Islet precursor cell (in vitro differentiated cells): Measurements from ENCODE around the gene GRID2.

Experiments
- DNase-seq: peaks from one replicate; pipeline ENCODE4 v3.0.0-alpha.2; 2018

Gene GRID2

GRCh38 chr4:92535599-92535998 lies 231.8 kb downstream of the GRID2 start:
- no peak for DNase-seq

- DNase-seq = no peak
Measured at GRCh38 chr4:92551616-92552015, 247.8 kb downstream of the GRID2 start.

GRCh38 chr4:92566269-92566668 lies 262.5 kb downstream of the GRID2 start:
- no peak for DNase-seq

DNA sequence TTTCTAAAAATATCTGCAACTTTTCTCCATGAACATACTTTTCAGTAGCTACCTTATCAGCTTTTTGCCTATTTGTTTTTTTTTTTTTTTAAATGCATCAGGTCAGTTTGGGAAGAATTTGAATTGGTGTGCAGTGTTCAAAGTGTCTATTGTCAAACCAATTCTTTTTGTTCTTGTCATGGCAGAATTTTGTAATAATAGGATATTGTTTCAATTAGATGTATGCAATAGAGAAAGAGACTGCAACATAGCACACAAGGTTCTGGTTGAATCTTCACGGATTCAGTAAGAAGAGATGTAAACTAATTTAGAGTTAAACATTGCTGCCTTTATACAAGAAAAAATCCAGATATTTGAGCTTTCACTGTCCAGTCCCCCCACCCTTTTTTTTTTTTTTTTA lies 277.1 kb downstream of the GRID2 start:
- DNase-seq = no peak

DNA sequence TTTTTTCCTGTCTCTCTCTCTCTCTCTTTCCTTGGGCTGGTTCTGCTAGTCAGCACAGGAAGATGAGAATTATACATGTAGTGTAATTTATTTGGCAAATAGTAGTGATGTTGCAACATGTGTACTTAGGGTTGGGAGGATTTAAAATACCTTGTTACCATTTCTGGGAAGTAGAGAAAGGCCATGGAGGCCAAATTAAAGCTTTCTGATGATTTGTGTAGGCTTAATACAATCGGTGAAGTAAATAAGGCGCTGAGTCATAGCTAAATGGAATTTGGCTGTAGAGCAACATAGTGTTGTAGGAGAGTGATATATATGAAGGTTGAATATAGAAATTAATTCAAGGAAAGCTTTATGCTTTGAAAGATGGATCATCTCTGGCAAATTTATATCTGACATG lies 295.3 kb downstream of the GRID2 start:
- no peak for DNase-seq

DNA sequence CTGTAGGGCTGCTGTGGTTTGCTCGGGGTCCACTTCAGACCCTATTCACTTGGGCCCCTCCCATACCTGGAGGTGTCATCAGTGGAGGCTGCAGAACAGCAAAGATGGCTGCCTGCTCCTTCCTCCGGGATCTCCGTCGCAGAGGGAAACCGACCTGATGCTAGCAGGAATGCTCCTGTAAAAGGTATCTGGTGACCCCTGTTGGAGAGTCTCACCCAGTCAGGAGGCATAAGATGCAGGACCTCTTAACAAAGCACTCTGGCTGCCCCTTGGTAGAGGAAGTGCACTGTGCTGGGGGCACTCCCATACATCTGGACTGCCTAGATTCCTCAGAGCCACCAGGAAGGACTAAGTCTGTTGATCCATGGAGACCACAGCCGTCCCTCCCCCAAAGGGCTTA lies 296.9 kb downstream of the GRID2 start:
- peak; percentile 52 for DNase-seq

DNA sequence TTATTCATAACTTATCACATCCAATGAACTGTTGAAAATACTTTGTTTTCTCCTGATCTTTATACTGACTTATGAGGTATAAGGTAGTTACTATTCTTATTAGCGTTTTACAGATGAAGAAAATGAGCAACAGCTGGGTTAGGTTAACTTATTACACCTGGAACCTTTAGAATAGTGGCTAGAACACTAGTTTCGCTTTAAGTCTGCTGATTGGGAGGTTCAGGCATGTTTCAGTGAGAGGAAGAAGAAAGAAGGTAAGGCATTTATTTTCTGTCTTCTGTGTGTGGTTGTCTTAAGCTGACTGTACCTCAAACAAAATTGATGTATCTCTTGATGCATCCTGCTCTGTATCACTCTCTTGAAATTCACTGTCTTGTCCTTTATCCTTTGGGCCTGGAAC lies 302.5 kb downstream of the GRID2 start:
- no peak for DNase-seq

DNA sequence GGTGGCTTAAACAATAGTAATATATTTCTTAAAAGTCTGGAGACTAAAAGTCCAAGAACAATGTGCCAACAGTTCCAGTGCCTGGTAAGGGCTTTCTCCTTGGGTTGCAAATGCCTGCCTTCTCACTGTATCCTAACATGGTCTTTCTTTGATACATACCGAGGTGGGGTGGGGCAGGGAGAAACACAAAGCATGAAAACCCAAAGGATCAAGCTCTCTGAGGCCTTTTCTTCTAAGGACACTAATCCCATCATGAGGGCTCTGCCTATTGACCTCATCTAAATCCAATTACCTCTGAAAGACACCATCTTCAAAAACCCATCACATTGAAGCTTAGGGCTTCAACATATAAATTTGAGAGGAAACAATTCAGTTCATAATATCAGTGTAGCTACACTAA lies 311.3 kb downstream of the GRID2 start:
- no peak for DNase-seq

- no peak for DNase-seq
Measured at GRCh38 chr4:92618968-92619367, 315.2 kb downstream of the GRID2 start.

DNA sequence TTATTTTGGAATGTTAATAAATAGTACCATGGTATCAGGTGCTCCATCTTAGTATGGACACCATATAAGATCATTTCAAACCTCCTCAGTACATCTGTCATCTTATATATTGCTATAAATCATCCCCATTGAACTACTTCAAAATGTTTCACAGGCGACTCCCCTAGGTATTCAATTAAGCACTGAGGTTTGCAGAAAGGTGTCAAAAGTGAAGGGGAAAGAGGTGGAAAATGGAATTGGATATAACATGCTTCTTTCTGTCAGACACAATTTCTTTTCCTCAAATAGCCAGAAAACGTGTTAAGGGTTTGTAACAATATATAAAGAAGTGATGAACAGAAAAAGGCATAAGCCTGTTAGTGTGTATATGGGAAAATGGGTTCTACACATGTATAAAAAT lies 325.5 kb downstream of the GRID2 start:
- no peak for DNase-seq

DNA sequence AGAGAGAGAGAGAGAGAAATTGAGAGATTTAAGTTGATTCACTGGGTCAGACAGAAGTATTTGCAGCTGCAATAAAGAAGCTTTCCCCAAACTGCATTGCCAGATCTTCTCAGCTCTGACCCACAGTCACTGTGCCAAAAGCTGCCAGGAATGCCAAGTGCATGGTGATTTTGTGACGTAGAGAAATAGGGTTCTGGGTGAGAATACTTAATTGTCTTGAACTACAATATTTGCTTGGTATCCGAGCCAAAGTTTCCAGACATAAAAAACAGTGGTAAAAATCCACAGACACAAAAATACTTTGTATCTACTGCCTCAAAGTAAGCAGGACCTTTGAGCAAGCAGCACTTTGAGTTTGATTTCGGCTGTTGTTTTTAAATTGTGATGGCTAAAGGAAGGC lies 331.1 kb downstream of the GRID2 start:
- DNase-seq = no peak

GRCh38 chr4:92636038-92636806 lies 332.5 kb downstream of the GRID2 start:
- DNase-seq = no peak

DNA sequence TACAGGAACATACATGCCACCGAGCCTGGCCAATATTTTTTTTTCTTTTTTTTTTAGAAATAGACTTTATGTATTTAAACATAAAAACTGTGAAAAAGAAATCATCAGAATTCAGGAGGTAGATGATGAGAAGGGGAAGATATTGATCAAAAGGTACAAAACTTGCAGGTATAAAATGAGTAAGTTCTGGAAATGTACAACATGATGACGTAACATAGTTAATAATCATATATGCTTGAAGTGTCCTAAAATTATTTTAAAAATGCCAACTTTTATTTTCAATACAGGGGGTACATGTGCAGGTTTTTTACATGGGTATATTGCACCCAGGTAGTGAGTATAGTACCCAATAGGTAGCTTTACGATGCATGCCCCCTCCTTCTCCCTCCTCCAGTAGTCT lies 337.6 kb downstream of the GRID2 start:
- no peak for DNase-seq

DNA sequence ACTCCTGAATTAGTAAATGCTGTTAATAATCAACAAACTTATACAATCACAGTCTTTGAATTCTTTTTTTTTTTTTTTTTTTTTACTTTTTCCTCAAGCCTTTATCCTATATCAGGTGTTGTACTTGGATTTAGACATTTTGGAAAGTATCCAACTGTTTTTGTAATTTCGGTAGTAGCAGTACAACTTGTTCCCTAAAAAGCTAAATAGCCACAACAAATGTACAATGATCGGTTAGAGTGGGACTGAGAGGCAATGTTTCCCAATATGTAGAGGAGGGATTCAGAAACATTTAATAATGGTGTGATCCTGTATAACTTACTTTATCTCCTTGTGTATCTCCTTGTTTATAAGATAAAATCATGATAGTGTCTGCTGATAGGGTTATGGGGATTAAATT lies 343.1 kb downstream of the GRID2 start:
- DNase-seq = no peak

GRCh38 chr4:92651536-92651935 lies 347.8 kb downstream of the GRID2 start:
- DNase-seq = no peak

DNA sequence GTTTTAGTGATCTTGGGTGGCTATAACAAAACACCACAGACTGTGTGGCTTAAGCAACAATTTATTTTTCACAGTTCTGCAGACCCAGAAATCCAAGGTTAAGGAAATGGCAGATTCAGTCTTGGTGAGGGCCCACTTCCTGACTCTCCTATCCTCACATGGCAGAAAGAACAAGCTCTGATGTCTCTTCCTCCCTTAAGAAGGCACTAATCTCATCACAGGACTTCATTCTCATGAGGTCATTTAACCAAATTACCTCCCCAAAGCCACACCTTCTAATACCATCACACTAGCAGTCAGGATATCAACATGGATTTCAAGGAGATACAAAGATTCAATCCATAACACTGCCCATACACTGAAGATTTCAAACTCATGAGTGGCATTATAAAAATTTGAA lies 350.3 kb downstream of the GRID2 start:
- no peak for DNase-seq

DNA sequence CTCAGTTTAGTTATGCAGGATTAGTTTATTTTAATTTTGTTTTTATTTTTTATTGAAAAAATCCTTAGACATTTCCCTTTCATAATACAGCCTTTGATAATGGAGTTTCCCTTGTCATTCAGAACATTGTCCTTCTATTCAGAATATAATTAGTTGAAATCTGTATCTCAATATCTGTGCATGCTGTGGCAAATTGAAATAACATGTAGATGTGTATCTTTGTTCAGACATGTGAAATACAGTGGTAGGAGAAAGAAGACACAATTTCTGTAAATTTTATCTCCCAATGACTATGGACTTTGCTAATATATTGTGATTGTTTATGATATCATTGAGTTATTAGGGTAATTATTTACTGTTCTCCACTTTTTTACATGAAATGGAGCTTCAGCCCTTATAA lies 353.9 kb downstream of the GRID2 start:
- DNase-seq = no peak

GRCh38 chr4:92658318-92658717 lies 354.6 kb downstream of the GRID2 start:
- DNase-seq = no peak

DNA sequence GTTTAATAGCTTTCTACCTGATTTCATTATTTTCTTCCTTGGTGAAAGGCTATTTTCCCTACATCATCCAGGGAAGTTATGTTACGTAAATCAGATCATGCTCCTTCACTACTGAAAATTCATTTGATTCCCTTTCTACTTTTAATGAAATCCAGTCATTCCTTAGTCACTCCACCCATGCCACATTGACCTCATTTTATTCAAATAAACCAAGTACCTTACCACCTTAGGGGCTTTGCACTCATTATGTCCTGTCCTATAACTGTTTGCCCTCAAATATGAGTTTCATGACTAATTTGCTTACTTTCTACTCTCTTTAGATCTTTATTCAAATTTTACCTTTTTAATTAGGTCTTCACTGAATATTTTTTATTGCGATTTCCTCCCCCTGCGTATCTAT lies 374.0 kb downstream of the GRID2 start:
- no peak for DNase-seq

- DNase-seq = no peak
Measured at GRCh38 chr4:92678292-92678691, 374.5 kb downstream of the GRID2 start.

DNA sequence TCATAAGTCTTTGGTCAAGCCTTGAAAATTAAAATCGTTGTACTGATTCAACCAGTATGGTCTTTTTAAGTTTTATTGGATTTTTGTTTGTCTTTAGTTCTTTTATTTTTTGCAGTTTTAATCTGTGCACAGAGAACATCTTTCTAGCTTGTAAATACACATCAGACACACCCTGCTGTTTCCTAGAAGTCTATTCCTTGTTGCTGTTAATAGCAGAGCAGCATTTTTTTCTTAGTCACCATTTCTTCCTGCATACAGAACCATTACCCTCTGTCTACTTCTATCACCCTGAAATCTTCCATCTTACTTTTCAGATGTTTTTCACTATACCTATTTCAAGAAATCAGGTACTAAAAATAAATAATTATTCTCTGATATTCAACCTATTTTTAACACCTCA lies 375.4 kb downstream of the GRID2 start:
- DNase-seq = no peak

DNA sequence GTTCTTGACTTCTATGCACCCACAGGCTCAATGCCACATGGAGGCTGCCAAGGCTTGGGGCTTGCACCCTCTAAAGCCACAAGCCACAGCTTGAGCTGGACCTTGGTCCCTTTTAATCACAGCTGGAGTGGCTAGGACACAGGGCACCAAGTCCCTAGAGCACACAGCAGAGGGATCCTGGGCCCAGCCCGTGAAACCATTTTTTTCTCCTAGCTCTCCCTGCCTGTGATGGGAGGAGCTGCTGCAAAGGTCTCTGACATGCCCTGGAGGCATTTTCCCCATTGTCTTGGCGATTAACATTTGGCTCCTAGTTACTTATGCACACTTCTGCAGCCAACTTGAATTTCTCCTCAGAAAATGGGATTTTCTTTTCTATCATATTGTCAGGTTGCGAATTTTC lies 410.9 kb downstream of the GRID2 start:
- no peak for DNase-seq

DNA sequence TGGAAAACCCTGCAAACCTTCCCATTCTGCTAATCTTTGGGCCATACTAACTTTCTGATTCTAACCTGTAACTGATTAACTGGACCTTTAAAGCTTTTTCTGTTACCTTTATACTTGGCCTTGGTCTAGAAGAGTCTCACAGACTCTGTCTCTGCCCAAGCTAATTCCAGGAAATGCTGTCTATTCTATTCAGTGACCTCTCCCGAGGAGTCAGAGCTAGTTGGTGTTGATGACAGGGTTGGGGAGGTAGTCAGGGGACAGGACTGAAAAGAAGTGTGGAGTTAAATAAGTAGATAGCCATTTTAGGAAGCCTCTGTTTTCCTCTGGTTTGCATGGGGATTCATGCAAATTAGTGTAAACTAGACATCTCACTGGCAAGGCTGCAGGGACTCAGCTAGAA lies 429.5 kb downstream of the GRID2 start:
- DNase-seq = no peak

GRCh38 chr4:92735025-92735665 lies 431.4 kb downstream of the GRID2 start:
- DNase-seq = no peak

- no peak for DNase-seq
Measured at GRCh38 chr4:92760433-92760832, 456.7 kb downstream of the GRID2 start.
